Mesendoderm (in vitro differentiated cells): ENCODE measurements around the gene APOBEC4.

Experiments
- DNase-seq: peaks from one replicate; pipeline ENCODE4 v3.0.0; 2013
- H2AK5ac ChIP-seq: 2 replicates; pipeline ENCODE4 v1.6.1; 2013; ENCODE audit warnings: low read length, inconsistent platforms
- H2BK120ac ChIP-seq: 2 replicates; pipeline ENCODE4 v1.6.1; 2013; ENCODE audit warnings: low read depth, mild to moderate bottlenecking, low read length, moderate library complexity, mixed read lengths
- H2BK15ac ChIP-seq: replicated peaks from 2 replicates; pipeline ENCODE4 v1.6.1; 2013; ENCODE audit warnings: low read depth, mild to moderate bottlenecking, moderate library complexity
- H2BK5ac ChIP-seq: 2 replicates; pipeline ENCODE4 v1.6.1; 2013; ENCODE audit warnings: low read length, inconsistent platforms
- H3K18ac ChIP-seq: 2 replicates; pipeline ENCODE4 v1.6.1; 2013; ENCODE audit warnings: mild to moderate bottlenecking, low read length, mixed read lengths
- H3K23ac ChIP-seq: one replicate; pipeline ENCODE4 v1.6.1; 2013; ENCODE audit warnings: low read length
- H3K27ac ChIP-seq: 2 replicates; pipeline ENCODE4 v1.5.1; 2013; ENCODE audit warnings: low read depth, mild to moderate bottlenecking, inconsistent platforms, low read length, moderate library complexity
- H3K27me3 ChIP-seq: 2 replicates; pipeline ENCODE4 v1.6.1; 2013; ENCODE audit warnings: low read length, control low read depth, mild to moderate bottlenecking, inconsistent platforms; ENCODE audit not compliant: insufficient read depth, poor library complexity
- H3K36me3 ChIP-seq: 2 replicates; pipeline ENCODE4 v1.6.1; 2013; ENCODE audit warnings: low read length, inconsistent platforms; ENCODE audit not compliant: control insufficient read depth, insufficient read depth
- H3K4ac ChIP-seq: one replicate; pipeline ENCODE4 v1.6.1; 2013; ENCODE audit warnings: low read depth, mild to moderate bottlenecking, low read length, moderate library complexity
- H3K4me1 ChIP-seq: 2 replicates; pipeline ENCODE4 v1.6.1; 2013; ENCODE audit warnings: low read depth, low read length, inconsistent platforms; ENCODE audit not compliant: control insufficient read depth
- H3K4me2 ChIP-seq: 2 replicates; pipeline ENCODE4 v1.6.1; 2013; ENCODE audit warnings: low read length
- H3K4me3 ChIP-seq: 2 replicates; pipeline ENCODE4 v1.5.1; 2013; ENCODE audit warnings: mild to moderate bottlenecking, low read length
- H3K56ac ChIP-seq: one replicate; pipeline ENCODE4 v1.6.1; 2013; ENCODE audit warnings: low read length
- H3K79me1 ChIP-seq: 2 replicates; pipeline ENCODE4 v1.6.1; 2013; ENCODE audit warnings: low read length, inconsistent platforms
- H3K79me2 ChIP-seq: 2 replicates; pipeline ENCODE4 v1.6.1; 2013; ENCODE audit warnings: mild to moderate bottlenecking, low read length; ENCODE audit not compliant: control insufficient read depth, insufficient read depth
- H3K9ac ChIP-seq: 2 replicates; pipeline ENCODE4 v1.6.1; 2013; ENCODE audit warnings: low read length, inconsistent platforms
- H4K5ac ChIP-seq: one replicate; pipeline ENCODE4 v1.6.1; 2013; ENCODE audit warnings: low read length
- H4K8ac ChIP-seq: one replicate; pipeline ENCODE4 v1.6.1; 2013; ENCODE audit warnings: low read depth, mild to moderate bottlenecking, control low read depth, low read length, moderate library complexity
- WGBS: extraction: QIAGEN DNeasy Blood & Tissue Kit; methylation state at CpG from one replicate; pipeline ENCODE4 v1.1.7; 2013; ENCODE audit warnings: low lambda C conversion rate, missing lambda C conversion rate; ENCODE audit not compliant: insufficient coverage; ENCODE audit errors: extremely low coverage; 5-methylcytosine and 5-hydroxymethylcytosine counted together

Gene APOBEC4

DNA sequence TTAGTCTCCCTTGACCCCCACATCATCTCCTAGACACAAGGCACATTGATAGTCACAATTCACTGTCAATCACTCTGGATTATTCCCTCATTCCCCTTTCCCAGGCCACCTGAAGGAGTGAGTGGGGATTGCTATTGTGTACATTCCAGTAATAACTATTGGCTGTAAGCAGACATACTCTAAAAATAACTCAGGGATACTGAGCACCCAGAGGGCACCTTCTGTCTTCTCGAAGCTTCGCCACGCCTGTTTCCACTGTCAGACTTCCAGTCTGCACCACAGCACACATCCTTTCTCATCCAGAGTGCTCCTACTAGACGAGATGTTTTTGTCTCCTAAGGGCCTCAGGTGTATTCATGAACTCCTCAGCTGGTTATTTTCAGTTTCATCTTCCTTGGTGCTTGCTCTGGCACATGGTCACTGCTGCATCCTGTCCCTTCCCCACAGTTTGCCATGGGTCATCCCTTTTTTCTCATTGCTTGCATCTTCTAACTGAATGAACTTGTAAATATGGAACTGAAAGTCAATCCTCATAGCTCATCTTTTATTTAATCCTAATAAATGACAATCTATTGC is 848 bp upstream of the APOBEC4 start:
- Histone ChIP-seq H3K79me1 (no peaks in the 10 kb centered on the region), H3K9ac (no peak overlapping the region), H3K36me3 (no peaks in the 10 kb centered on the region), H3K23ac (no peak overlapping the region), H2BK120ac (no peak overlapping the region), H3K56ac (no peak overlapping the region), H2AK5ac (no peak overlapping the region), H3K18ac (no peak overlapping the region), H3K4me2 (no peak overlapping the region), H3K27ac (no peak overlapping the region), H2BK15ac (no peak overlapping the region), H4K5ac (no peak overlapping the region), H3K27me3 (no peaks in the 10 kb centered on the region), H3K4me3 (no peak overlapping the region), H3K79me2 (no peaks in the 10 kb centered on the region), H3K4me1 (peaks cover 2% of the 10 kb centered on the region), H2BK5ac (no peak overlapping the region), H4K8ac (no peak overlapping the region), H3K4ac (no peak overlapping the region)
- no peak for DNase-seq
- no CpG with 5 or more reads among the region's 4 CpGs for WGBS

GRCh38 chr1:183653462-183653794 is 312 bp upstream of the APOBEC4 start:
- DNase-seq, result no peak
- Histone ChIP-seq H3K36me3 (no peaks in the 10 kb centered on the region), H3K79me2 (no peaks in the 10 kb centered on the region), H2BK120ac (no peak overlapping the region), H3K27ac (no peak overlapping the region), H4K5ac (no peak overlapping the region), H2BK15ac (no peak overlapping the region), H3K4me3 (no peak overlapping the region), H3K27me3 (no peaks in the 10 kb centered on the region), H4K8ac (no peak overlapping the region), H3K4me1 (peaks cover 2% of the 10 kb centered on the region), H3K23ac (no peak overlapping the region), H3K9ac (no peak overlapping the region), H3K4ac (no peak overlapping the region), H2BK5ac (no peak overlapping the region), H3K79me1 (no peaks in the 10 kb centered on the region), H2AK5ac (no peak overlapping the region), H3K56ac (no peak overlapping the region), H3K18ac (no peak overlapping the region), H3K4me2 (no peak overlapping the region)
- no CpG with 5 or more reads among the region's 3 CpGs for WGBS

- WGBS, result no CpG with 5 or more reads among the region's 1 CpG
- no peak for DNase-seq
- Histone ChIP-seq H3K27ac (no peak overlapping the region), H4K5ac (no peak overlapping the region), H3K56ac (no peak overlapping the region), H3K9ac (no peak overlapping the region), H2BK15ac (no peak overlapping the region), H3K4me2 (no peak overlapping the region), H3K79me1 (no peaks in the 10 kb centered on the region), H3K27me3 (no peaks in the 10 kb centered on the region), H3K4me1 (peaks cover 2% of the 10 kb centered on the region), H3K23ac (no peak overlapping the region), H3K4ac (no peak overlapping the region), H4K8ac (no peak overlapping the region), H2AK5ac (no peak overlapping the region), H2BK120ac (no peak overlapping the region), H3K4me3 (no peak overlapping the region), H3K18ac (no peak overlapping the region), H3K36me3 (no peaks in the 10 kb centered on the region), H2BK5ac (no peak overlapping the region), H3K79me2 (no peaks in the 10 kb centered on the region)
These were observed 1.0 kb downstream of the APOBEC4 start for GRCh38 chr1:183652107-183652506.

- DNase-seq, result no peak
- no peak overlapping the region for H3K4me2 ChIP-seq
These were observed 1.5 kb downstream of the APOBEC4 start for GRCh38 chr1:183651612-183652011.

GRCh38 chr1:183648042-183648441 is 5.1 kb downstream of the APOBEC4 start:
- no peaks in the 10 kb centered on the region for H3K79me2 ChIP-seq
- no peaks in the 10 kb centered on the region for H3K36me3 ChIP-seq
- H3K27ac ChIP-seq, result no peak overlapping the region
- H4K8ac ChIP-seq, result no peak overlapping the region
- no peak overlapping the region for H2BK120ac ChIP-seq
- no peak overlapping the region for H3K9ac ChIP-seq
- no peak overlapping the region for H2BK5ac ChIP-seq
- no peaks in the 10 kb centered on the region for H3K27me3 ChIP-seq
- no peak overlapping the region for H3K18ac ChIP-seq
- H2BK15ac ChIP-seq, result no peak overlapping the region
- H3K4me2 ChIP-seq, result no peak overlapping the region
- no peak overlapping the region for H4K5ac ChIP-seq
- no peak overlapping the region for H3K4me3 ChIP-seq
- H3K4ac ChIP-seq, result no peak overlapping the region
- H2AK5ac ChIP-seq, result no peak overlapping the region
- H3K4me1 ChIP-seq, result peaks cover 2% of the 10 kb centered on the region
- WGBS, result no CpG with 5 or more reads among the region's 8 CpGs
- no peaks in the 10 kb centered on the region for H3K79me1 ChIP-seq
- DNase-seq, result no peak
- no peak overlapping the region for H3K23ac ChIP-seq
- H3K56ac ChIP-seq, result no peak overlapping the region

More at GRCh38 chr1:183651612-183652011, 1.5 kb downstream of the APOBEC4 start:
- no peak overlapping the region for H3K9ac ChIP-seq
- no peaks in the 10 kb centered on the region for H3K27me3 ChIP-seq
- no peak overlapping the region for H4K5ac ChIP-seq
- no peak overlapping the region for H3K56ac ChIP-seq
- WGBS, result no CpG with 5 or more reads among the region's 5 CpGs
- H4K8ac ChIP-seq, result no peak overlapping the region
- H3K79me2 ChIP-seq, result no peaks in the 10 kb centered on the region
- H3K18ac ChIP-seq, result no peak overlapping the region
- H2AK5ac ChIP-seq, result no peak overlapping the region
- no peak overlapping the region for H3K4me3 ChIP-seq
- H3K23ac ChIP-seq, result no peak overlapping the region
- H2BK15ac ChIP-seq, result no peak overlapping the region
- H3K79me1 ChIP-seq, result no peaks in the 10 kb centered on the region
- H3K4ac ChIP-seq, result no peak overlapping the region
- H3K4me1 ChIP-seq, result peaks cover 2% of the 10 kb centered on the region
- H2BK120ac ChIP-seq, result no peak overlapping the region
- no peak overlapping the region for H2BK5ac ChIP-seq
- no peaks in the 10 kb centered on the region for H3K36me3 ChIP-seq
- no peak overlapping the region for H3K27ac ChIP-seq

DNA sequence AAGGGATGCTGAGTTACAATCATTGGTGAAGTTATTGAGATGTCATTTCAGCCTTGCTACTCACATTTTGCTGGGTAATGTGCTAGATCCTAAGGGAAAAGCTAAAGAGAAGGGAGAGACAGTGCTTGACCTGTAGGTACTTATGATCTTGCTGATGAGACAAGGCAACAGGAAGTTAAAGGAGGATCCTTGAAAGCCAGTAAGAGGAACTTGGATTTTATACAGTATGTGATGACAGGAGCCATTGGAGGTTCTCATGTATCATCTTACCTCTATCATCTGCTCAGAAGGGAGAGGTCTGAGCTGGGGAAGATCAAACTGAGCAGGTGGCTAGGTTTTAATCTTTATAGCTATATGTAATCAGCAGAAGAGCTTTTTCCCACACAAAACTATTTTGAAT is 6.3 kb downstream of the APOBEC4 start:
- Histone ChIP-seq H3K4me3 (no peak overlapping the region), H2BK15ac (no peak overlapping the region), H4K8ac (no peak overlapping the region), H2BK5ac (no peak overlapping the region), H3K23ac (no peak overlapping the region), H3K27ac (no peak overlapping the region), H3K9ac (no peak overlapping the region), H3K4me1 (peaks cover 2% of the 10 kb centered on the region), H3K4ac (no peak overlapping the region), H3K36me3 (no peaks in the 10 kb centered on the region), H3K56ac (no peak overlapping the region), H3K18ac (no peak overlapping the region), H3K79me1 (no peaks in the 10 kb centered on the region), H4K5ac (no peak overlapping the region), H3K4me2 (no peak overlapping the region), H2AK5ac (no peak overlapping the region), H3K79me2 (no peaks in the 10 kb centered on the region), H2BK120ac (no peak overlapping the region), H3K27me3 (no peaks in the 10 kb centered on the region)
- DNase-seq, result no peak
